SU-DHL-6 (cell line): Measurements from ENCODE around the gene STOM.

Source experiments
- EZH2phosphoT487 ChIP-seq: fragments of 200-600 bp; sonication (generic), shearing (Covaris generic); conservative IDR thresholded peaks from 2 replicates; pipeline ENCODE4 v1.6.1; 2018; ENCODE audit warnings: mild to moderate bottlenecking, antibody characterized with exemption, low read length, moderate library complexity, mixed read lengths
- TF ChIP-seq, protein P1 (sequence below): fragments of 200-600 bp; sonication (generic); IDR thresholded peaks from one replicate; pipeline ENCODE4 v1.5.1; 2017; ENCODE audit warnings: antibody characterized with exemption, mild to moderate bottlenecking, low read length, moderate library complexity; ENCODE audit not compliant: insufficient read depth, poor library complexity, severe bottlenecking

DNA sequence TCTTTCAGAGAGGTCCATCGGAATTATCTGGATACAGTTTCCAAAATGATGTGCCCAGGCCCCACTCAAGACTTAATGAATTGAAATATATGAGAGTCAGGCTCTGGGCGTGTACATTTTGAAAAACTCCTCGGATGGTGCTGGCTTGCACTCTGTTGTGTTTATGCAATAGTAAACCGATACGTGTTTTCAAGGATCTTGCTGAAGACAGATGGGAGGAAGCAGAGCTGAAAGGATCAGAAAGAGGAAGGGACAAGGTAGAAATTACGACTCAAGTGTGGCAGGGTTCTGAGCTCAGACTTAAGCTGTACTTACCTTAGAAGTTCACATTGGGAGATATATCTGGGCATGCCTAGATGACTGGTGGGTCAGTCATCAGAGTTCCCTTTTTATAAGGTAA, 13.7 kb upstream of the STOM start:
- TF ChIP-seq EZH2phosphoT487, result no peak
- TF ChIP-seq, protein P1, sequence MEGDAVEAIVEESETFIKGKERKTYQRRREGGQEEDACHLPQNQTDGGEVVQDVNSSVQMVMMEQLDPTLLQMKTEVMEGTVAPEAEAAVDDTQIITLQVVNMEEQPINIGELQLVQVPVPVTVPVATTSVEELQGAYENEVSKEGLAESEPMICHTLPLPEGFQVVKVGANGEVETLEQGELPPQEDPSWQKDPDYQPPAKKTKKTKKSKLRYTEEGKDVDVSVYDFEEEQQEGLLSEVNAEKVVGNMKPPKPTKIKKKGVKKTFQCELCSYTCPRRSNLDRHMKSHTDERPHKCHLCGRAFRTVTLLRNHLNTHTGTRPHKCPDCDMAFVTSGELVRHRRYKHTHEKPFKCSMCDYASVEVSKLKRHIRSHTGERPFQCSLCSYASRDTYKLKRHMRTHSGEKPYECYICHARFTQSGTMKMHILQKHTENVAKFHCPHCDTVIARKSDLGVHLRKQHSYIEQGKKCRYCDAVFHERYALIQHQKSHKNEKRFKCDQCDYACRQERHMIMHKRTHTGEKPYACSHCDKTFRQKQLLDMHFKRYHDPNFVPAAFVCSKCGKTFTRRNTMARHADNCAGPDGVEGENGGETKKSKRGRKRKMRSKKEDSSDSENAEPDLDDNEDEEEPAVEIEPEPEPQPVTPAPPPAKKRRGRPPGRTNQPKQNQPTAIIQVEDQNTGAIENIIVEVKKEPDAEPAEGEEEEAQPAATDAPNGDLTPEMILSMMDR, result no peak
